ENCODE results near the gene EIF4E1B.
"Not testable (repeated sequence)": the region's sequence is repeated elsewhere in the genome, so short reads cannot be mapped to it uniquely, and the experiment has no call there.

- TF ChIP-seq EHF (CRISPR knock-in tag; IDR thresholded peaks at IDR 0.05); CEBPB (IDR thresholded peaks at IDR 0.05); RARB (CRISPR knock-in tag; IDR thresholded peaks at IDR 0.05); RAD21 (conservative IDR thresholded peaks at IDR 0.05 in 1 of 2, IDR thresholded peaks at IDR 0.05 in 1 of 2): not testable (repeated sequence)
- TF ChIP-seq, protein P1, sequence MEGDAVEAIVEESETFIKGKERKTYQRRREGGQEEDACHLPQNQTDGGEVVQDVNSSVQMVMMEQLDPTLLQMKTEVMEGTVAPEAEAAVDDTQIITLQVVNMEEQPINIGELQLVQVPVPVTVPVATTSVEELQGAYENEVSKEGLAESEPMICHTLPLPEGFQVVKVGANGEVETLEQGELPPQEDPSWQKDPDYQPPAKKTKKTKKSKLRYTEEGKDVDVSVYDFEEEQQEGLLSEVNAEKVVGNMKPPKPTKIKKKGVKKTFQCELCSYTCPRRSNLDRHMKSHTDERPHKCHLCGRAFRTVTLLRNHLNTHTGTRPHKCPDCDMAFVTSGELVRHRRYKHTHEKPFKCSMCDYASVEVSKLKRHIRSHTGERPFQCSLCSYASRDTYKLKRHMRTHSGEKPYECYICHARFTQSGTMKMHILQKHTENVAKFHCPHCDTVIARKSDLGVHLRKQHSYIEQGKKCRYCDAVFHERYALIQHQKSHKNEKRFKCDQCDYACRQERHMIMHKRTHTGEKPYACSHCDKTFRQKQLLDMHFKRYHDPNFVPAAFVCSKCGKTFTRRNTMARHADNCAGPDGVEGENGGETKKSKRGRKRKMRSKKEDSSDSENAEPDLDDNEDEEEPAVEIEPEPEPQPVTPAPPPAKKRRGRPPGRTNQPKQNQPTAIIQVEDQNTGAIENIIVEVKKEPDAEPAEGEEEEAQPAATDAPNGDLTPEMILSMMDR (IDR thresholded peaks at IDR 0.05) = not testable (repeated sequence)
These were observed 38.8 kb upstream of the EIF4E1B start for GRCh38 chr5:176591667-176592066.
